ENCODE data around the gene ETS1.
A peak's percentile ranks its signal among the peaks of the same experiment; 100 is the strongest.

ETS1 gene

DNA sequence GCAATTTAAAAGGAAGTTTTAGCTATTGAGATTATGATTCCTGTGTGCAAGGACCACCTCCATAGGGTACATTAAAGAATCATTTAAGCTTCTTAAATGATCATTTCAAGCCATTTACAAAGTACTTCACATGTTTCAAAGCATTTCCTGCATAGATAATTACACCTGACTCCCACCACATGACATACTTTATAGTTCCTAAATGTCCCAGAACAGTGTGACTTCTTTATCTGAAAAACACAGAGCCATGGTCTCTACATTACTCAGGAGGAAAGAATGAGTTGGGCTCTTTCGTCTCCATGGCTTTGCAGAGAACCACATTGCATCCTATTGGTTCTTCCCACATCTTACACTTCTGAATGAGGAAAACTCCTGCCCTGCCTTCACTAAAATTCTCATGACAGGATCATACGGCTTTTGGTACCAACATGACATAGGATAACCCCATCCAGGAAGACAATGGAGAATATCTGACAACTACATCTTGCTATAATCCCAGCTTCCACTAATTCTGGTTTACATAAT, 88.6 kb downstream of the ETS1 start:
- no peak for DNase-seq

- DNase-seq, result no peak
Observed at GRCh38 chr11:128497776-128498095, 89.6 kb downstream of the ETS1 start.

DNA sequence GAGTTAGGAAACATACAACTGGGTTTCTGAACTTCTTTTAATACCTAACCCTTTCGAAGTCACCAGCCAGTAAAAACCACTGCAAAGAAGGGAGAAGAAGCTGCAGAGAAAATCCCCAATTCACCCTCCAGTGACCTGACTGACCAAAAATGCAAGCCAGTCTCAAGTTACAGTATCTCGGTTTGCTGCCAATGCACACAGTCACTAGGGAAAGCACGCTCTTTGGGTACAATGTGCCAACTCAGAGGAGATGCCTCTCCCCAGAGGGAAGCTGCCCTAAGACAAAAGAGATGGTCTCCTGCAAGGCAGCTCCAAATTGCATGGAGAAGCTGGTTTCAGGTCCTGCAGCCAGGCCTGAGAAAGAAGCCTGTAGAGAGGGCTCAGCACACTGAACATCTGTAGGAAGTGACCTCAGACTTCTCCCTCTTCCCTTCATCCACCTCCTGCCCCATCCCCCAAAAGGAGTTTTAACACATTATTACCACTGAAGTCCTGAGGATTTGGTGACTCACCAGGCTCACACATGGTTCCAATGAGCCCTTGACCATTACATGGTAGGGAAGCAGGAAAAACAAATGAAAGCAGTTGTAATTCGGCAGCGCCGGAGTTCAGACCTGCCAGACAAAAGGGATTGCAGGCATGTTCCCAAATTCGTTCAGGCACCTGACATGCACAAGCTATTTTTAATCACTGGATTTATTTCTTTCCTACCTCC, 90.1 kb downstream of the ETS1 start:
- no peak for DNase-seq

- DNase-seq, result no peak
Observed at GRCh38 chr11:128496692-128497060, 90.7 kb downstream of the ETS1 start.

GRCh38 chr11:128496249-128496648, 91.1 kb downstream of the ETS1 start:
- no peak for DNase-seq

GRCh38 chr11:128494418-128495332, 92.7 kb downstream of the ETS1 start:
- no peak for DNase-seq

GRCh38 chr11:128493570-128493965, 93.8 kb downstream of the ETS1 start:
- no peak for DNase-seq

DNA sequence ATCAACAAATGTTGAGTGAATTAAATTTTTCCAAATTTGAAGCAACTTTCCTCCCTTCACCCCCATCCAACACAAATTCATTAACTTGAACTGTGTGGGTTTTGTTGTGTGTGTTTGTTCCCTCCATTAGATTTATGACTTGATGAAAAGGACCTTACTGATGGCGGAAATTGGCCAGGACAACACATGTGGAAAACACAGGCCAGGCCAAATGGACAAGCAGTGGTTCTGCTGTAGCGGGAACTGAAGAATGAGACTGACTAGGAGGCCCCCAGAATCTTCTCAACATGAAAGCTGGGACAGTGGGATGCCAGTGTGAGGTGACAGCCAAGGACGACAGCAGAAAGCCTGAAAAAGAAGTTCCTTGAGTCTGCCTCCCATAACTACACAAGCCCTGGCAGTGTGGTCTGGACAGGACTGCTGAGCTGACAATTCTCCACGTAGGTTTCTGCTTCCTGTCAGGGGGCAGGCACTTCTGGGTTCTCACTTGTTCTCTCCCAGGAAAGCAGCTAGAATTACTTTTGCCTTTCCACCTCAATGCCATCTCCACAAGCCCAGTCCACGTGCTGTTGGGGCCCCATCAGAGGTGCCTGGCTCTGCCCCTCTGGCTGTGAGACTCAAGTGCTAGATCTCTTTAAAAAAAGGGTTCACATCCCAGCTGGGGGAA, 94.3 kb downstream of the ETS1 start:
- peak in 1 of 2 donors; percentile 58 for DNase-seq

- no peak for DNase-seq
Observed at GRCh38 chr11:128492461-128492860, 94.9 kb downstream of the ETS1 start.

DNA sequence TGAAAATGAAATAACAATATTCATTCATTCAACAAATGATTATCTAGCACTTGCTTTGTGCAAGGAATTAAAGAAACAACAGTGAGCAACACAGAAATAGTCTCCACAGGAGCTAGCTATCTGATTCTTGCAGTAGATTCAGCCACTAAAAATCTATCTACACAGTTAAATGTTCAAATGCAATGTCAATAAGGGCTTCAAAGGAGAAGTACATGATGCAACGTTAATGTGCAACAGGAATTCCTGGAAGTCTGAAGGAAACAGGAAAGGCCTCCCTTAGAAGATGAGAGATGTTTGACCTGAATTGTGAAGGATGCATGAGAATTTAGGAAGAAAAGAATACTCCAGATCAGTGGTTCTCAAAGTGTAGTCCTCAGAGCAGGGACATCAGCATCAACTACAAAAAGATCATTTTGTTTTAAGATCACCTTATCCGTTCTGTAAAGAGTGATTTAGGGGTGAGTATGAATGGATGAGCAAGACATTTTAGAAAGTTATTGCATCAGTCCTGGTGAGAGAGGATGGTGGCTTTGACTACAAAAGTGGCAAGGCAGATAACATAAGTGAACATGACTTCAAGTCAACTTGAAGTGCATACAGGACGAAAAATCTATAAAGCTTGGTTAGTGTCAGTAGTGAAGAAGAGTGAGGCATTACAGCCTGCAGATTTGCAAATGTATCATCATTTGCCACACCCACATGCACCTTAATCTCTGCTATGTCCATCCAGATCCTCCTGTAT, 96.0 kb downstream of the ETS1 start:
- DNase-seq, result no peak

DNA sequence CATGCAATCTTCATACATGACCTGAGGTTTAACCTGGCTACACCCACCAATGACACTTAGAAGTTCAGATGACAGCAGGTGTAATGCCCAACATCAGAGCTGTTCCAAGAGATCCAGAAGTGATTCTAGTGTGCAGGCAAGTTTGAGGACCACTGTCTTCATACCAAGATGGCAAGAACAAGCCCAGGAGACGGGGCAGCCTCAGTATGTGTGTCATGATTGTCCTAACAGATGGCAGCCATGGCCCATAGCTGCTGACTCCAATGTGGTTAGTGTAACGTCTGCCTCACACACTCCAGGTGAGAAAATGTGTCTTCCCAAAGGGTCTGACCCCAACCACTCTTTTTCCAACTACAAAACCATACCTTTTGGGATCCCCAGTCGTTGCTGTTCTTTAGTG, 97.3 kb downstream of the ETS1 start:
- DNase-seq, result no peak

DNA sequence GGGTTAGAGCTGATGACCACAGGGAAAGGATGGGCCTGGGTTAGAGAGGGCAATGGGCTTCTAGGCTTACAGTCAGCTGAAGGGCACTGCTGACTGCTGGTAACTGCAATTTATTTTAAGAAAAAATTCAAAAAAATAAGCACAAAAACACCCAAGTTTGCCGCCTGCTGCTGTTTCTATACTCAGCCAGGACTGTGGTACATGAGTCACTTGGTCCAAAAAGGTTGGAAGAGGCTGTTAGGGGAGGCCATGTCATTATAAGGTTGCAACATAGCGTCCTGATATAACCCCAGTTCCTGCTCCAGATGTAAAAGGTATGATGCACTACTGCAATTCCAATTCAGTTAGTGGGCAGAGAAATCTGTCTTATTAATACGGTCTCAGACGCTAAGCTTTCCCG, 98.9 kb downstream of the ETS1 start:
- no peak for DNase-seq

DNA sequence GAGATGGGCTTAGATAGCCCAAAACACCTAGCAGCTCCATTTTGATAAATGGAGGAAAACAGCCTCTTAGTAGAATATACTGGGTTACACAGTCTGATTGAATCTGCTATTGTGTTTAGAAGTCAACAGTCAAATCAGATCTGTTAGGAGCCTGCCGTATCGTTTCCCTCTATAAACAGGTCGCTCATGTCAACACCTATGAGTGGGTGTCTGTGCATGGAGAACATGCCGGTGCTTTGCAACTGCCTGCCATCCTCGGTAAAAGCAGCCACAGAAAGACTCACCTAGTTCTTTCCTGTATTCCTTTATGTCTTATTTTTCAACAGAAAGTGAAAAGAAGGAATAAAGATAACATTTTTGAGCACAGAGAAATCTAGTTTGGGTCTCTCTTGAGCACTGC, 99.4 kb downstream of the ETS1 start:
- no peak for DNase-seq

- no peak for DNase-seq
Observed at GRCh38 chr11:128484172-128484571, 103.2 kb downstream of the ETS1 start.

DNA sequence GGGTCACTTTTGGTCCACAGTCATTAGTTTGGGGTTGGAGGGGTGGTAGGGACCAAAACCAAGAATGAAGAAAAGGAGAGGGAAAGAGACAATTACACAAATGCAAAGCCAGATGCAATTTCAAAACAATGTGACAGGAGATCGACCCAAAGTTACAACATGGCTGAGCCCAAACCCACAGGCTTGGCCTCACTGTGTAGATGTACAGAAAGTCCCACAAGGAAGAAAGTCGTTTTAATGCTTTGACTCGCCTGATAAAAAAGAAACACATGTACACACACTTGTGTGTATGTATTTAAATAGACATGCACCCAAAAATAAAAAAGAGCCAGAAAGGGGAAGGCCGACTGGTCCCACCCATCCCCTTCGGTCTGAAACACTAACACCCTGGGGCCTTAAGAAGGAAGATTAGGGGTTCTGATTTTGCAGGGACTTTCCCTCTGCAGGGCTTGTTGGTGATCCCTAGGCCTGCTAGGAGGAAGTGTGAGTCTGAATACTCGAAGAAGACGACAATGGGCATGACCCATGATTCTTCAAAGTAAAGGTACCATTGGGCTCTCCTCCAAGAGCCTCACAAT, 104.1 kb downstream of the ETS1 start:
- DNase-seq, result peak; percentile 73 to 77

DNA sequence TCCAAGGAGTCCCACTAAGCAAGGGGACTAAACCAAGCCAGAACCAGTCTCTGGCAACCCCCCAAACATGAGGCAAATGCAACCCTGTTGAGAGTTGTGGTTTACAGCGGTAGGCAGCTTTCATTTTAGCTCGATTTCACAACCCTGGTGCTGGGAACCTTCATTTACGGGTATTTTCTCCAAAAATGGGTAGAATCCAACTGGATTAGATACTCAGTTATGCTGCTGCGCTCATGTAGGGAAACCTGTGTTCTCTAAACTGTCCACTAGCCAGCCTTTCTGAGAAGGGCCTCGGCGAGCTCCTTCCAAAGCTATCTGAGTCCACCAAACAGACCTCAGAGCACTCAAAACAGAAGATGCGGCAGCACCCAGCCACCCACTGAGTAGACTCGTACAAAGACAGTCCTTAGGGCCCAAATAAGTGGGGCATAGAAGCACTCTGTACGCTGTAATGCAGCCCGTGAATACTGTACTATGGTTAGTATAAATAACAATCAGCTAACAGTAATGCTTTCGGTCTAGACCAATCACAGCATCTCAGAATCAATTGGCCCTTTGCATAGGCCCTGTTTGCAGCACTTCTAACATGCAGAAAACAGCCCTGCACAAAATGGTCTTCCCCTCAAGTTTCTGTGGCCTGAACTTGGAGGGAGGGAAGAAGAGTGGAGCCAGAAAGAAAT, 104.7 kb downstream of the ETS1 start:
- peak; percentile 60 to 74 for DNase-seq

DNA sequence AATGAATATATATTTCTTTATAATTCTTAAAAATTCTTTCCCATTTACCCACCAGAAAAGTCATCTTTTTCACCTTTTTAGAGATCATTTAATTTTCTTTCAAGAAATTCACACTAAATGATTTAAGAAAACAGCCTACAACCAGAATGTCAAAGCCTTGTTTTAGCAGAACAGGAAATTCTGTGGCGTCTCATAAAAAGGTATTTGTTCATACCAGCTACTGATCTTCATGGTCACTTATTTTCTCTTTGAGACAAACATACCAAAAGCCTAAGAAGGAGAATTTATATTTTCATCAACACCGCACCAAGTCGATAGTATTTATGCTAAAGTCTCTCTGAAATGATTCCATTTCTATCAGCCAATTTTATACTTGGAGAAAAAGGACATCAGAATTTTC, 105.3 kb downstream of the ETS1 start:
- DNase-seq, result no peak

DNA sequence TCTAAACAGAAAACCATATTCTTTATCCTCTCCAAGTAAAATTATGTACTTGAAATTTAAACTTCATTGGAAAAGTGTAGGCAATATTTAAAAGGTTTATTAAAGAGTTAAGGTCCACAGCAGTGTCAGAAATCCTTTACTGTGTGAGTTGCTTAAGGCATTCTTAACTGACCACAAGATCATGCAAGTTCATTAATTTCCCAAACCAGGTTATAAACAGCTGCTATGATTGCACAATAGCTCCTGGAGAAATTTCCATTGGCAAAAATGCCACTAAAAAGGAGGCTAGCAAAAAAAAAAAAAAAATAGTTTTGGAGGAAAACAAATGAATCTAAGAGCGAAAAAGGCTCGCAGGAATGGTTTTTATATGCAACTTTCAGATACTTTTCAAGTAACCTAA, 106.2 kb downstream of the ETS1 start:
- DNase-seq, result no peak

GRCh38 chr11:128480665-128481064, 106.7 kb downstream of the ETS1 start:
- DNase-seq, result no peak

DNA sequence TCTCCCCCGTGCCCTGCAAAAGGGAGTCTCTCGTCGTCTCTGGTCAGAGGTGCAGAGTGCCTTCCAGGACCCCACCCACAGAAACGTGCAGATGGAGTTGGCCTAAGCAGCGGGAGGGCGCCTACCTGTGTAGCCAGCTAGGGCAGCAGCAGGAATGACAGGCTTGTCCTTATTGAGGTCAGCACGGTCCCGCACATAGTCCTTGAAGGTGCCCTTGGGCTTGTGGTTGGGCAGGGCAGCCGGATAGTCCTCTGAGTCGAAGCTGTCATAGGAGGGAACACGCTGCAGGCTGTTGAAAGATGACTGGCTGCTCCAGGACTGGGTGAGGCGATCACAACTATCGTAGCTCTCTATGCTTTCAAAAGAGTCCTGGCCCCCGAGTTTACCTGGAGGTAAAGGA, 107.3 kb downstream of the ETS1 start:
- DNase-seq, result no peak

- no peak for DNase-seq
Observed at GRCh38 chr11:128479144-128479543, 108.2 kb downstream of the ETS1 start.

GRCh38 chr11:128478305-128478704, 109.1 kb downstream of the ETS1 start:
- DNase-seq, result no peak
